Right cardiac atrium (tissue), 5 donors: Measurements from ENCODE around the gene LRP8. TPM values are rescaled to one million over a fixed set of nuclear protein-coding genes. Genes with fewer than 3 reads are reported as not detected.
"Not testable (repeated sequence)": the region's sequence is repeated elsewhere in the genome, so short reads cannot be mapped to it uniquely, and the experiment has no call there.

ENCODE experiments used
- ATAC-seq, 2 donors: fragments of 200-7000 bp; cut with Tn5 transposase; one replicate each; pipeline versions ENCODE4 v1.8.0 to v1.9.1; 2020; ENCODE audit warnings: moderate library complexity in 2 of 2, mild to moderate bottlenecking in 1 of 2
- DNase-seq, 3 donors: peaks; one replicate each; pipeline ENCODE4 v3.0.0-alpha.2; 2020
- H3K27ac ChIP-seq: one replicate; pipeline ENCODE4 v1.5.1; 2013; ENCODE audit warnings: mild to moderate bottlenecking, low read length, control low read depth, moderate library complexity
- H3K27me3 ChIP-seq: one replicate; pipeline ENCODE4 v1.6.1; 2013; ENCODE audit not compliant: control insufficient read depth, insufficient read depth
- H3K4me1 ChIP-seq: one replicate; pipeline ENCODE4 v1.6.1; 2013; ENCODE audit warnings: low read length; ENCODE audit not compliant: control insufficient read depth, insufficient read depth
- H3K4me3 ChIP-seq: one replicate; pipeline ENCODE4 v1.5.1; 2013; ENCODE audit warnings: low read length, control low read depth
- H3K9me3 ChIP-seq: one replicate; pipeline ENCODE4 v1.6.1; 2013; ENCODE audit warnings: low read length; ENCODE audit not compliant: control insufficient read depth
- WGBS: extraction: QIAGEN DNeasy Blood & Tissue Kit; methylation state at CpG from one replicate; pipeline ENCODE4 v1.1.7; 2013; 5-methylcytosine and 5-hydroxymethylcytosine counted together
- intact Hi-C, 4 donors: fragments of 100-400 bp; cut with DNase I; formaldehyde crosslinking; loops; one replicate each; pipeline versions ENCODE4 v1.11.0 to v1.14.0; 2022 to 2023
- polyA plus RNA-seq: library from polyadenylated mRNA; stranded (reverse); fragments of 200-250 nt; gene quantifications from one replicate; pipeline ENCODE4 v1.2.3, GENCODE V29; 2013
- total RNA-seq, 4 donors: library from RNA; stranded (reverse); fragmentation: NEBNext Ultra II Directional; extraction: Animal tissue kit (Norgen Biotek cat#: 25700); gene quantifications; one replicate each; pipeline ENCODE4 v1.2.1, GENCODE V29; 2021
- donor health status: healthy with polysubstance abuse.
- donor health status: DM: no; HTN: yes; CAD: no.
- donor health status: DM: no; HTN: no; CAD: no.
- donor health status: DM: no; HTN: yes; CAD: no; lungs with severe emphysema.
- donor health status: DM: yes; HTN: yes; CAD: no.

The LRP8 gene
- total and polyA plus RNA-seq, 5 donors = 0.27 to 2.6 (median 1.3) TPM

DNA sequence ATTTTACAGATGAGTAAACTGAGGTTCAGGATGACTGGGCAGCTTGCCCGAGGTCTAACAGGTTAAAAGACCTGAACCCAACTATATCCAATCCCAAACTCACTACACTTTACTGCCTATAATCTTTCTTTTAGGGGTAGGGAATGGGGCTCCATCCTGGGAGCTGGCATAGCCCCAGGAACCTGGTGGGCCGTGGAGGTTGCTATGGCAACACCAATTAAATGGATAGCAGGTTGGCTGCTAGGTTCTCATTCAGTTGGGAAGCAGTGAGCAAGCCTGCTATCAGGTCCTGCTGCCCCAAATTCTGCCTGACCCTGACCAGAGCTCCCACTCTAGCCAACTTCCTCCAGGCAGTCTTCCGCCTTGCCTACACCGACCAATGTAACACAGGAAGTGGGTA, 40.9 kb downstream of the LRP8 start:
- Histone ChIP-seq H3K27me3 (no peaks in the 10 kb centered on the region), H3K4me3 (no peak overlapping the region), H3K4me1 (no peaks in the 10 kb centered on the region), H3K9me3 (no peaks in the 10 kb centered on the region), H3K27ac (no peak overlapping the region)
- DNase-seq (no peak), ATAC-seq (no peak)
- WGBS = 76% methylated on average over 4 of the region's 4 CpGs
- intact Hi-C loops = no loop called here

DNA sequence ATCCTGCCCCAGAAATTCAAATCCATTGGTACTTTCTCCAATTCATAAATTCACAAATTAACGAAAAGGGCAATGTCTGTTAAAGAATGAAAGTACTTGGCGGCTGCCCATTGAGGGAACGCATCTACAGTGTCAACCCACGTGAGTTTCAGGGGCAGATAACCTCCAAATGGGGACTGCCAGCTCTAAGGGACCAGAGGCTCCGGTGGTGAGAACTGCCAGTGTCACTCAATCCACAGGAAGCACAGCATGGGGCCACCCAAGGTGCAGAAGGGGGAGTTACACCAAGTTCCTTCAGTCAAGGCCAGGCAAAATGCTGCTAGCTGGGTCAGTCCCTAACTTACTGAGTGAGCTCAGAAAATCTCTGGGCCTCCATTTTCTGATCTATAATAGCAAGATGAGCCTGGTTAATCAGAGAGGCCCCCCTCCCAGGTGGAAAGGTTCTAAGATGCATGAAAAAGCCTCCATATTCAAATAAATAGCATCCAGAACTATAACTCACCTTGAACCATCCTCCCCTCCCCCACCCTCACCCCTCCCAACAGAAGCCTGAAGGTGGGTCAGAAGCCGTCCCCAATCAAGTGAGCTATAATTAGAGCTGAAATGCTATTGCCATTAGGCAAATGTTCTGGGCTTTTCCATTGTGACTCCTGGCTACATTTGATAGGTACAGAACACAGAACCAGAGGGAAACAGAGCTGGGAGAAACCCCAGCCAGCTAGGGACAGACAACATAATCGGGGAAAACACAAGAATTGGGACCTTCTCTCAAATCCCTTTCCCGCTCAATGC, 41.7 kb downstream of the LRP8 start:
- Histone ChIP-seq H3K27ac (no peak overlapping the region), H3K27me3 (no peaks in the 10 kb centered on the region), H3K4me3 (no peak overlapping the region), H3K9me3 (no peaks in the 10 kb centered on the region), H3K4me1 (no peaks in the 10 kb centered on the region)
- ATAC-seq (no peak), DNase-seq (no peak)
- intact Hi-C loops = no loop called here
- 67% methylated on average over 8 of the region's 8 CpGs for WGBS

DNA sequence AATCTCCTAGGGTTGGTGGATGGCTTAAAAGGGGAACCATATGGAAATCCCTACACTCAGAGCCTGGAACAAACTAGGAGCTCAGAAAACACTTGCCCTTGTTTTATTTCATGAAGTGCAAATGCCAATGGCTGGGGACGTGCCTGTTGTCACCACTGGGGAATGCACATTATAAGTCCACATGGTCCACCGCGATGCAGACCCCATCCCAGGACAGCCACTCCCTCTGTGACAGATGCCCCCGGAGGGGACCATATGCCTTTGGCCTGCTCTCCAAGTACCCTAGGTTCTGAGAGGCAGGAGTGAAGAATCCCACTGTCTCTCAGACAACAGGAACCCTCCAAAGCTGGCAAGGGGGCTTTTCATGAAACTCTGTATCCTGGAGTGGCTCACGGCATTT, 42.3 kb downstream of the LRP8 start:
- Histone ChIP-seq H3K9me3 (no peaks in the 10 kb centered on the region), H3K4me1 (no peaks in the 10 kb centered on the region), H3K27me3 (no peaks in the 10 kb centered on the region), H3K27ac (no peak overlapping the region), H3K4me3 (no peak overlapping the region)
- ATAC-seq (no peak), DNase-seq (no peak)
- 70% methylated on average over 5 of the region's 5 CpGs for WGBS
- intact Hi-C loops = no loop called here

DNA sequence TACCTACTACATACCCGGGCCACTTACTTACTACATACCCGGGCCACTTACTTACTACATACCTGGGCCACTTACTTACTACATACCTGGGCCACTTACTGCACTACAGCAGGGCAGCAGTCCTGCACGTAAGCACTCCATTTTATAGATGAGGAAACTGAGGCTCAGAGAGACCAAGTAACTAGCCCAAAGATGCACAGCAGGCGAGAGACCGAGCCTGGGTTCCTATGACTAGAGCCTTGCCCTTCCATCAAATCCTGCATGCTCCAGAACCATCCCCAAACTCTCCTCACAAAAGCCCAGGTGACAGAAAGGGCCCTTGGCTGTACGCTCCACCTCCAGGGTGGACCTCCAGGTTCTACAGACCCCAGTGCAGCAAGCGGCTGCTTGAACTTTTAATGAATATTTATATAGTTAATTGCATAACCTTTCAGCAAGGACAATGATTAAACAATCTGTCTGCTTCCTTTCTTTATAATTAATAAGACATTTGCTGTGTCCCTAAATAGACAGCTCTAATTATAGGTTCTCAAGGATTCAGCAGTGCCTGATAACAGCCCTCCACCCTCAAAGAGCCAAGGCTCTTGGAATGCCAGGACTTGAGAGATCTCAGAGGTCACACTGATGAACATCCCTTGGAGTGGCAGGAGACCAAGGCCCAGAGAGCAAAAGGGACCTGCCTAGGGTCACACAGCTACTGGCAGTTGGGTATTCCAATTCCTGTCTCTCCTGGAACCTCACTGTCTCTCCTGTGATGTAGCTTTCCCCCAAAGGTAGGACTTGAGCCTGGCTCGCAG, 43.4 kb downstream of the LRP8 start:
- 99% methylated on average over 8 of the region's 8 CpGs for WGBS
- Histone ChIP-seq H3K4me3 (no peak overlapping the region), H3K9me3 (no peaks in the 10 kb centered on the region), H3K4me1 (no peaks in the 10 kb centered on the region), H3K27ac (no peak overlapping the region), H3K27me3 (no peaks in the 10 kb centered on the region)
- no peak for ATAC-seq
- intact Hi-C loops = no loop called here
- no peak for DNase-seq

DNA sequence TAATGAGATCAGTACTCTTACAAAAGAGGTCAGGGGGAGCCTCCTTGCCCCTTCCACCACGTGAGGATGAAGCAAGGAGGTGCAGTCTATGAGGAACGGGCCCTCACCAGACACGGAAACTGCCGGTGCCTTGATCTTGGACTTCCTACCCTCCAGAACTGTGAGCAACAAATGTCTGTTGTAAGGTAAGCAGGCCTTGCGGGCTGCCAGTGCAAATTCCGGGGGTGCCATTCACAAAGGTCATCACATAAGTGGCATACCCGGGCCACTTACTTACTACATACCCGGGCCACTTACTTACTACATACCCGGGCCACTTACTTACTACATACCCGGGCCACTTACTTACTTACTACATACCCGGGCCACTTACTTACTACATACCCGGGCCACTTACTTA, 44.7 kb downstream of the LRP8 start:
- H3K9me3 ChIP-seq, H3K27me3 ChIP-seq, intact Hi-C loops, H3K4me3 ChIP-seq, H3K4me1 ChIP-seq, ATAC-seq, DNase-seq, H3K27ac ChIP-seq: not testable (repeated sequence)
- 95% methylated on average over 12 of the region's 12 CpGs for WGBS

DNA sequence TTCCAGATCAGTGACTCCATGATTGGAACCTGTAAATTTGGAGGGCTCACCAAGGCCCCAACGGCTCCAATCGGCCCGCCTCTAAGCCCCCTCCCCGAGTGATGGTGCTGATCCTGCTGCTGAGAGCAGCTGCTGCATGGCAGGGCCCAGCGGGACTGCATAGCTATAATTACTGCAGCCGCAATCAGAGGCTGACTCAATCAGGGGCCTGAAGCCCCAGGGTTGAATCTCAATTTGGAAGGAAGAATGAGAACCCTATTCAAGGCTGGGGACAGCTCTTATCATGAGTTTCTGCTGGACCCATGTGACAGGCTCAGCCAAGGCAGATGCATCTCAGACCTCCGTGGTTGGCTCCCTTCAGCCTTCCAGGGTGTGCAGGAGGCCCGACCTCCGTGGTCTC, 46.7 kb downstream of the LRP8 start:
- ATAC-seq (no peak), DNase-seq (no peak)
- Histone ChIP-seq H3K9me3 (no peaks in the 10 kb centered on the region), H3K4me1 (no peaks in the 10 kb centered on the region), H3K27ac (no peak overlapping the region), H3K27me3 (no peaks in the 10 kb centered on the region), H3K4me3 (no peak overlapping the region)
- intact Hi-C loops = no loop called here
- WGBS = 72% methylated on average over 9 of the region's 9 CpGs

DNA sequence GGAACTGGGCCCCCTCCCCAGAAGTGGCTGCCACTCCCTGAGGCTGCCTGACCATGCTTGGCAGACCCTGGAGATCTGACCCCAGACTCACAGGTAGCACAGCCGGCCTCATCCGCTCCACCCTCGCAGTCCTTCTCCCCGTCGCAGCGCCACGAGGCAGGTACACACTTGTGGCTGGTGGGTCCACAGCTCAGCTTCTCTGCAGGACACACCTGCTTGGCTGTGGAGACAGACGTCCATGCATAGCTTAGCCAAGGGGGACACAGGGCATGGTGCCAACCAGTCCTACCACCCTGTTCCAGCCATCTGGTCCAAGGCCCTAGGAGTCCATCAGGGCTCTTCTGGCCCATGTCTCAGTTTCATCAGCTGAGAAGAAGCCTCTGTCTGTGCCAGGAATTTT, 47.4 kb downstream of the LRP8 start:
- 91% methylated on average over 8 of the region's 8 CpGs for WGBS
- DNase-seq = no peak
- Histone ChIP-seq H3K27ac (no peak overlapping the region), H3K9me3 (no peaks in the 10 kb centered on the region), H3K4me1 (no peaks in the 10 kb centered on the region), H3K4me3 (no peak overlapping the region), H3K27me3 (no peaks in the 10 kb centered on the region)
- intact Hi-C loops = no loop called here
- ATAC-seq = no peak

DNA sequence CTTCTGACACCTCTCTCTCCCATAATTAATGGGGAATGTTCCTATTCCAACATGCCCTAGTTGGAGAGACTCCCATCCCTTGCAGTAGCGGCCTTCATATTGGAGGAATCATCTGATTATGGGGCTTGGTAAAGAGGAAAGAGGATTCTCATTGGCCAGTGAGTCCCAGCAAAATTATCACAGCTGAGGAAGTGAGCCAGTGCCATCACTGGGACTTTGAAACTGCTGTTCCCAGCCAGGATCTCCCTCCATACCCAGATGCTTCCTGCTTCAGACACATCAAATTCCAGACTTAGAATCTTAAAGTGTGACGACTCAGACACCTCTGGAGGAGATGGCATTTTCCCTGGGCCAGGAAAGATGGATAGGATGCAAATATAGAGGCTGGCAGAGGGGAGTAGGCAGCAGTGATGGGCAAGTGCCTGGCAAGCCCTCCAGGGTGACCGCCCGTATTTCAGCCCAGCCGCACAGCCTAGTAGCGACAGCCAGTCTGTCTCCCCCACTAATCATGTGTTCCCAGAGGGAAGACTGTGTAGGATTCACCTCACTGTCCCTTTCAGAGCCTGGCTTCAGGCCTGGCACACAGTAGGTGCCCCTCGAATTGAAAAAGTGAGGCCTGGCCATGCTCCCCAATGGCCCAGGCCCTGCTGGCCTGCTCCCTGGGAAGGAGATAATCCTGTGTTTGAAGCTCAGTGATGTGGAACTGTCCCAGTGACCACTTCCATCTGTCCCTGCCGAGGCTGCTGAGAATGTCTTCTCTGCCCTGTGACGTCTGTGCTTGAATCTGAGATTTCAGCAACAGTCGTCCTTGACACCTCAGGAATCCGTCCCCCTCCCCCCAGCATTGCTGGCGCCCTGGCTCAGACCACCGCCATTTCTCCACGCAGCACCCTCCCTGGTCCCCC, 48.3 kb downstream of the LRP8 start:
- Histone ChIP-seq H3K9me3 (no peaks in the 10 kb centered on the region), H3K4me1 (no peaks in the 10 kb centered on the region), H3K27ac (no peak overlapping the region), H3K4me3 (no peak overlapping the region), H3K27me3 (no peaks in the 10 kb centered on the region)
- intact Hi-C loops = loop anchor here in 2 of 4 donors (2.0 kb wide), 1 partner anchor 113 kb away; no protein-coding TSS in a partner anchor
- 71% methylated on average over 14 of the region's 14 CpGs for WGBS
- DNase-seq = no peak
- ATAC-seq = no peak

DNA sequence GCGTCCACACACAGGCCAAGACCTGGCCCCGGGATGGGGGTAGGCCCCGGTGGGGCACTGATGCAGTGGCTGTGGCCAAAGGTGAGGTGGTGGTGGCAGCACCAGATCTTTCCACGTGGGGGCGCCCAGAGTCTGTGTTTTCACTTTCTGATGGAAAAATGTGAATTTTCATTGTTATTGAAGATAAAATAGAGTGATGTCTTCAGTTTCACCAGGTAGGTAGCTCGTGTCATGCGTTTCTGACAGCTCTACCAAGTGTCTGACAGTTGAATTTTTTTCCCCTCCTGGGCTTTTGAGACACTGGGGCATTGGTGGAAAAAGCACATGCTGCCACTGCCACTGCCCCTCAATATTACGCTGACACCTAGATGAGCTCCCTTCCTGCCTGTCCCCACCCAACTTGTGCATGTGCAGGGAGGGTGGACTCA, 49.6 kb downstream of the LRP8 start:
- intact Hi-C loops = loop anchor here (1.0 to 2.0 kb wide), 2 partner anchors 114 to 115 kb away; no protein-coding TSS in a partner anchor
- WGBS = 17% methylated on average over 8 of the region's 8 CpGs
- DNase-seq (peak; percentile 54 to 84 (median 78)), ATAC-seq (peak in 1 of 2 donors; percentile 55)
- no peaks in the 10 kb centered on the region for H3K4me1 ChIP-seq
- no peaks in the 10 kb centered on the region for H3K27me3 ChIP-seq
- no peaks in the 10 kb centered on the region for H3K9me3 ChIP-seq
- no peak overlapping the region for H3K27ac ChIP-seq
- H3K4me3 ChIP-seq = no peak overlapping the region

DNA sequence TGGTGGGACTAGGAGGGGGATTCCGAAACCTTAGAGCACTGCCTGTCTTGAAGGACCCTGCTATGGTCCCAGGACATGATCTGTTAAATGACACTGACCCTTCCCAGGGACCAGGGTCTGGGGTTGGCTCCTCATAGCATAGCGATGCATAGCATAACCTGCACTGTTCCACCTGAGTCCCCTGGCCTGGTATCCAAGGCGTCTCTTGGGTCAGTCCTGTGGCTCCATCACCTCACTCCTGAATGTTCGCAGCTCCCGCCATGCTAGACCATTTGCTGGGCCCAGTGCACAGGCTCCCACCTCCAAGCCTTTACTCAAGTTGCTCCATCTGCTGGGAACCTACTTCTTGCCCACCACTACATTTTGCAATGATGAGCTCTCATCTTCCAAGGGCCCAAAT, 50.5 kb downstream of the LRP8 start:
- WGBS = 98% methylated on average over 5 of the region's 5 CpGs
- intact Hi-C loops = no loop called here

More for the DNA sequence above, 50.5 kb downstream of the LRP8 start:
- Histone ChIP-seq H3K9me3 (no peaks in the 10 kb centered on the region), H3K27me3 (no peaks in the 10 kb centered on the region), H3K27ac (no peak overlapping the region), H3K4me3 (no peak overlapping the region), H3K4me1 (no peaks in the 10 kb centered on the region)
- ATAC-seq = no peak
- DNase-seq = no peak
